Panc1 (cell line): ENCODE measurements around the gene SCAMP4. TPM values are rescaled to one million over a fixed set of nuclear protein-coding genes. Genes with fewer than 3 reads are reported as not detected.

Source experiments
- ATAC-seq: fragments of 200-7000 bp; cut with Tn5 transposase; 2 replicates; pipeline ENCODE4 v1.9.1; 2020; ENCODE audit warnings: mild to moderate bottlenecking, moderate library complexity
- BruUV-seq: library from RNA; stranded (reverse); fragments of 400-500 nt; replicated peaks from 2 replicates; lab custom pipeline; 2021; lab: Mats Ljungman, UMichigan
- CTCF ChIA-PET: fragments of 300-600 bp; sonication (Branson Sonifier 250); formaldehyde crosslinking; loops from one replicate; lab custom pipeline; 2022; ENCODE audit warnings: antibody characterized with exemption; lab: Charles Lee
- POLR2A ChIA-PET: fragments of 300-600 bp; sonication (Branson Sonifier 250); formaldehyde crosslinking; loops from one replicate; lab custom pipeline; 2022; ENCODE audit warnings: antibody characterized with exemption; lab: Charles Lee
- DNase-seq: peaks from one replicate; pipeline ENCODE4 v3.0.0-alpha.2; 2010; ENCODE audit warnings: low read depth, low spot score
- H3K27ac ChIP-seq: 2 replicates; pipeline ENCODE4 v1.5.1; 2011; ENCODE audit warnings: mild to moderate bottlenecking, low read length, inconsistent platforms
- H3K27me3 ChIP-seq: fragments of 200-500 bp; sonication (Bioruptor generic); 2 replicates; pipeline ENCODE4 v1.6.0; 2014; ENCODE audit warnings: low read length, inconsistent platforms; ENCODE audit not compliant: control insufficient read depth, insufficient read depth
- H3K36me3 ChIP-seq: fragments of 200-500 bp; sonication (Bioruptor generic); 2 replicates; pipeline ENCODE4 v1.5.1; 2014; ENCODE audit warnings: inconsistent platforms, mild to moderate bottlenecking, low read length, moderate library complexity; ENCODE audit not compliant: control insufficient read depth, insufficient read depth
- H3K4me1 ChIP-seq: 2 replicates; pipeline ENCODE4 v1.5.1; 2011; ENCODE audit warnings: inconsistent platforms, mild to moderate bottlenecking, low read length, moderate library complexity; ENCODE audit not compliant: control insufficient read depth, insufficient read depth
- H3K4me3 ChIP-seq, 2 experiments: 2 replicates each; pipeline ENCODE4 v1.5.1; 2011 to 2012; ENCODE audit warnings: low read depth in 2 of 2, low read length in 2 of 2, mild to moderate bottlenecking in 2 of 2, inconsistent platforms in 1 of 2, moderate library complexity in 1 of 2
- H3K9me3 ChIP-seq: fragments of 200-500 bp; sonication (Bioruptor generic); 2 replicates; pipeline ENCODE4 v1.5.1; 2014; ENCODE audit warnings: low read depth, mild to moderate bottlenecking, inconsistent platforms, low read length, moderate library complexity; ENCODE audit not compliant: control insufficient read depth, insufficient read depth
- POLR2AphosphoS5 ChIP-seq: IDR thresholded peaks from 2 replicates; pipeline ENCODE4 v1.6.1; 2012; ENCODE audit warnings: mild to moderate bottlenecking, low read depth, low read length, moderate library complexity
- SIN3A ChIP-seq: IDR thresholded peaks from 2 replicates; pipeline ENCODE4 v1.6.1; 2012; ENCODE audit warnings: low read depth, mild to moderate bottlenecking, low read length, moderate library complexity, borderline replicate concordance; ENCODE audit not compliant: insufficient read depth
- TCF7L2 ChIP-seq: IDR thresholded peaks from 2 replicates; pipeline ENCODE4 v1.6.1; 2011; ENCODE audit warnings: mild to moderate bottlenecking, low read depth, low read length, inconsistent platforms
- in situ Hi-C: cut with HindIII; loops from 2 replicates; pipeline ENCODE4 v1.10.0; 2016; ENCODE audit warnings: low sequenced_read_pairs, low pct_unique_long_range_greater_than_20kb
- intact Hi-C: fragments of 100-400 bp; cut with micrococcal nuclease; formaldehyde crosslinking; loops from one replicate; pipeline ENCODE4 v1.10.0; 2022; ENCODE audit not compliant: unreplicated experiment
- total RNA-seq: library from RNA; stranded (reverse); gene quantifications from one replicate; pipeline ENCODE4 v1.2.1, GENCODE V29; 2021; ENCODE audit not compliant: unreplicated experiment
- TF ChIP-seq, protein P1 (sequence below), 2 experiments: IDR thresholded peaks; 2 replicates each; pipeline ENCODE4 v1.6.1; 2011 to 2012; ENCODE audit warnings: low read depth in 2 of 2, control low read depth in 1 of 2, low read length in 1 of 2, mild to moderate bottlenecking in 1 of 2, moderate library complexity in 1 of 2; ENCODE audit not compliant: insufficient read depth in 1 of 2
- TF ChIP-seq, protein P2 (sequence below): fragments of 450-650 bp; IDR thresholded peaks from 2 replicates; pipeline ENCODE4 v1.5.1; 2017; ENCODE audit warnings: mild to moderate bottlenecking

SCAMP4 gene
- total RNA-seq, 1 experiment from 2014 or later = 98.4 TPM

GRCh38 chr19:1953441-1954094 is 48.4 kb downstream of the SCAMP4 start:
- intact Hi-C loops = no loop called here
- no peaks in the 10 kb centered on the region for H3K9me3 ChIP-seq
- no peak overlapping the region for H3K4me3 ChIP-seq
- H3K36me3 ChIP-seq = no peaks in the 10 kb centered on the region
- no TSS peak for BruUV-seq
- no peaks in the 10 kb centered on the region for H3K27me3 ChIP-seq
- TF ChIP-seq TCF7L2 = no peak
- TF ChIP-seq, protein P1, sequence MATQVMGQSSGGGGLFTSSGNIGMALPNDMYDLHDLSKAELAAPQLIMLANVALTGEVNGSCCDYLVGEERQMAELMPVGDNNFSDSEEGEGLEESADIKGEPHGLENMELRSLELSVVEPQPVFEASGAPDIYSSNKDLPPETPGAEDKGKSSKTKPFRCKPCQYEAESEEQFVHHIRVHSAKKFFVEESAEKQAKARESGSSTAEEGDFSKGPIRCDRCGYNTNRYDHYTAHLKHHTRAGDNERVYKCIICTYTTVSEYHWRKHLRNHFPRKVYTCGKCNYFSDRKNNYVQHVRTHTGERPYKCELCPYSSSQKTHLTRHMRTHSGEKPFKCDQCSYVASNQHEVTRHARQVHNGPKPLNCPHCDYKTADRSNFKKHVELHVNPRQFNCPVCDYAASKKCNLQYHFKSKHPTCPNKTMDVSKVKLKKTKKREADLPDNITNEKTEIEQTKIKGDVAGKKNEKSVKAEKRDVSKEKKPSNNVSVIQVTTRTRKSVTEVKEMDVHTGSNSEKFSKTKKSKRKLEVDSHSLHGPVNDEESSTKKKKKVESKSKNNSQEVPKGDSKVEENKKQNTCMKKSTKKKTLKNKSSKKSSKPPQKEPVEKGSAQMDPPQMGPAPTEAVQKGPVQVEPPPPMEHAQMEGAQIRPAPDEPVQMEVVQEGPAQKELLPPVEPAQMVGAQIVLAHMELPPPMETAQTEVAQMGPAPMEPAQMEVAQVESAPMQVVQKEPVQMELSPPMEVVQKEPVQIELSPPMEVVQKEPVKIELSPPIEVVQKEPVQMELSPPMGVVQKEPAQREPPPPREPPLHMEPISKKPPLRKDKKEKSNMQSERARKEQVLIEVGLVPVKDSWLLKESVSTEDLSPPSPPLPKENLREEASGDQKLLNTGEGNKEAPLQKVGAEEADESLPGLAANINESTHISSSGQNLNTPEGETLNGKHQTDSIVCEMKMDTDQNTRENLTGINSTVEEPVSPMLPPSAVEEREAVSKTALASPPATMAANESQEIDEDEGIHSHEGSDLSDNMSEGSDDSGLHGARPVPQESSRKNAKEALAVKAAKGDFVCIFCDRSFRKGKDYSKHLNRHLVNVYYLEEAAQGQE (IDR thresholded peaks at IDR 0.05; ENCODE audit: insufficient read depth in 1 of 2, low read depth in 2 of 2, low read length in 1 of 2) = no peak
- TF ChIP-seq, protein P2, sequence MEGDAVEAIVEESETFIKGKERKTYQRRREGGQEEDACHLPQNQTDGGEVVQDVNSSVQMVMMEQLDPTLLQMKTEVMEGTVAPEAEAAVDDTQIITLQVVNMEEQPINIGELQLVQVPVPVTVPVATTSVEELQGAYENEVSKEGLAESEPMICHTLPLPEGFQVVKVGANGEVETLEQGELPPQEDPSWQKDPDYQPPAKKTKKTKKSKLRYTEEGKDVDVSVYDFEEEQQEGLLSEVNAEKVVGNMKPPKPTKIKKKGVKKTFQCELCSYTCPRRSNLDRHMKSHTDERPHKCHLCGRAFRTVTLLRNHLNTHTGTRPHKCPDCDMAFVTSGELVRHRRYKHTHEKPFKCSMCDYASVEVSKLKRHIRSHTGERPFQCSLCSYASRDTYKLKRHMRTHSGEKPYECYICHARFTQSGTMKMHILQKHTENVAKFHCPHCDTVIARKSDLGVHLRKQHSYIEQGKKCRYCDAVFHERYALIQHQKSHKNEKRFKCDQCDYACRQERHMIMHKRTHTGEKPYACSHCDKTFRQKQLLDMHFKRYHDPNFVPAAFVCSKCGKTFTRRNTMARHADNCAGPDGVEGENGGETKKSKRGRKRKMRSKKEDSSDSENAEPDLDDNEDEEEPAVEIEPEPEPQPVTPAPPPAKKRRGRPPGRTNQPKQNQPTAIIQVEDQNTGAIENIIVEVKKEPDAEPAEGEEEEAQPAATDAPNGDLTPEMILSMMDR = no peak
- TF ChIP-seq SIN3A = no peak
- no peak for TF ChIP-seq POLR2AphosphoS5
- no peak for ATAC-seq
- DNase-seq = no peak
- ChIA-PET CTCF (no interaction called here), POLR2A (no interaction called here)
- no peaks in the 10 kb centered on the region for H3K4me1 ChIP-seq
- in situ Hi-C loops = no loop called here
- no peak overlapping the region for H3K27ac ChIP-seq

GRCh38 chr19:1954532-1954933 is 49.3 kb downstream of the SCAMP4 start:
- Histone ChIP-seq H3K4me1 (no peaks in the 10 kb centered on the region), H3K4me3 (no peak overlapping the region), H3K36me3 (no peaks in the 10 kb centered on the region), H3K27me3 (no peaks in the 10 kb centered on the region), H3K27ac (no peak overlapping the region), H3K9me3 (no peaks in the 10 kb centered on the region)
- ChIA-PET POLR2A (no interaction called here), CTCF (no interaction called here)
- in situ Hi-C loops = no loop called here
- no peak for TF ChIP-seq POLR2AphosphoS5
- no TSS peak for BruUV-seq
- intact Hi-C loops = no loop called here
- ATAC-seq = no peak
- DNase-seq = no peak
